HG03571 (cell line): ENCODE data around the gene MTUS2.
A peak's percentile ranks its signal among the peaks of the same experiment; 100 is the strongest.

Source experiments
- ATAC-seq: cut with Tn5 transposase; IDR thresholded peaks from one replicate; pipeline ENCODE4 v1.9.1; 2021; ENCODE audit not compliant: unreplicated experiment

The MTUS2 gene

DNA sequence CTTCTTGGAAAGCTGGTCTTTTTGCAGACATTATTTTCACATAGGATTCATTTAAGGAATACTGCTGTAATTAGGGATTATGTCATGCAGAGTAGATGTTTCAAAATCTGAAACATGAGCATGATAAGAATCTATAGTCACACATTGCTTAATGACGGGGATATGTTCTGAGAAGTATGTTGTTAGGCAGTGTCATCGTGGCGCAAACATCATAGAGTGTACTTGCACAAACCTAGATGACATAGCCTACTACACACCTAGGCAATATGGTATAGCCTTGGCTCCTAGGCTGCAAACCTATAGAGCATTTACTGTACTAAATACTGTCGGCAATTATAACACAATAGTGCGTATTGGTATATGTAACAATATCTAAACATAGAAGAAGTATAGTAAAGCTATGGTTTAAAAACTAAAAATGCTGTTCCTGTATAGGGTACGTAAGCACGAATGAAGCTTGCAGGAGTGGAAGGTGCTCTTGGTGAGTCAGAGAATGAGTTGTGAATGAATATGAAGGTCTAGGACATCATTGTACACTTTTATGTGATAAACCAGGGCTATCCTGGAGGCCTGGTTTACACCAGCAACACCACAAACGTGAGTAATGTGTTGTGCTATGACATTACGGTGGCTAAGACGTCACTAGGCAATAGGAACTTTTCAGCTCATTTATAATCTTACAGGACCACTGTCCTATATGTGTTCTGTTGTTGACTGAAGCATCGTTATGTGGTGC is 283.1 kb downstream of the MTUS2 start:
- no peak for ATAC-seq

DNA sequence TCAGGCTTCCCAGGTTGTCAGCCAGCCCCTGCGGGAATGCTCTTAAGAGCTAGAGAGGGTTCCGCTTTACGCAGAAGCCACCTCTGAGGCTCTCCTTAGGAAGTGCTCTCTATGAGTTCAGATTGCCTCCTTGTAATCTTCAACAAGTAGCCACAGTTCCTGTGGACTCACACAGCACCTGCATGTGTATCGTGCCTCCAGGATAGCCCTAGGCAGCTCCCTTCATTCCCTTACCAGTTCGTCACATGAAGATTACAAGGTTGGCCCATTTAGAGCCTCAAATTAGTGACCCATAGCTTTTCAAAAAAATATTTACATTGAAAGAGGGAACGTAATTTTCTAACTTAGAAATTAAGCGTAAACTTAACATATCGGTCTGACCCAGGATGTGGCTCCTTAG is 284.3 kb downstream of the MTUS2 start:
- no peak for ATAC-seq

DNA sequence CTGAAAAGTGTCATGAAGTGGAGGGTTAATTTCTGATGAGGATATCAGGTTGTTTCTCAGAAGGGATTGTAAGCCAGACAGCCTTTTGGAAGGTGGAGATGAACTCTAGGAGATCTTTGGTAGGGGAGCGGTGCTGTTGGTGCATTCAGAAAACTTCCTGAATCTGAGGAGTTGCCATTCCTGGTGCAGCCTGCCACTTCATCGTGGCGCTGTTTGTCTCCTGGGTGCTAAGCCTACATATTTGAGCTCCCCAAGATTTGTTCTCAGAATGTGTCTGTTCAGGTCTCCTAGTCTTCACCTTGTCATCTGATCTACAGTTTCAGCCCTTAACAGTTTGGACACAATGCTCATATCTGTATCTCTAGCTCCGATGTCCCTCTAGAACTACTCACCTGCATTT is 285.6 kb downstream of the MTUS2 start:
- ATAC-seq, result no peak

DNA sequence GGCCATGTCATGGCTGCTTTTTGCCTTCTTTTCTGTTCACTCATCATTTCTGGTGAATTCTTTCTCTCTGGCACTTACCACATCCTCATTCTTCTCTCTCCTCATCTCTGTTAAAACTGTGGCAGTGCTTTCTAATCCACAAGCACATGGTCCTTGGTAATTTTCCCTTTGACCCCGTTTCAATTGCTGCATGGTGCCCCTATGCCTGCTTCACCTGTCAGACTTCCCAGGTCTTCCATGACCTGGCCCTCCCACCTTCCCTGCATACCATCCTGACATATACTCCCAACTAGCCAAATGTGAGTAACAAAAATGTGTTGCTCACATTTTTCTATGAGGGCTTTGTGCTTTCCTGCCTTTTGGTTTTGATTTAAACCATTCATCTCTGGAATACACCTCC is 286.5 kb downstream of the MTUS2 start:
- ATAC-seq, result no peak

DNA sequence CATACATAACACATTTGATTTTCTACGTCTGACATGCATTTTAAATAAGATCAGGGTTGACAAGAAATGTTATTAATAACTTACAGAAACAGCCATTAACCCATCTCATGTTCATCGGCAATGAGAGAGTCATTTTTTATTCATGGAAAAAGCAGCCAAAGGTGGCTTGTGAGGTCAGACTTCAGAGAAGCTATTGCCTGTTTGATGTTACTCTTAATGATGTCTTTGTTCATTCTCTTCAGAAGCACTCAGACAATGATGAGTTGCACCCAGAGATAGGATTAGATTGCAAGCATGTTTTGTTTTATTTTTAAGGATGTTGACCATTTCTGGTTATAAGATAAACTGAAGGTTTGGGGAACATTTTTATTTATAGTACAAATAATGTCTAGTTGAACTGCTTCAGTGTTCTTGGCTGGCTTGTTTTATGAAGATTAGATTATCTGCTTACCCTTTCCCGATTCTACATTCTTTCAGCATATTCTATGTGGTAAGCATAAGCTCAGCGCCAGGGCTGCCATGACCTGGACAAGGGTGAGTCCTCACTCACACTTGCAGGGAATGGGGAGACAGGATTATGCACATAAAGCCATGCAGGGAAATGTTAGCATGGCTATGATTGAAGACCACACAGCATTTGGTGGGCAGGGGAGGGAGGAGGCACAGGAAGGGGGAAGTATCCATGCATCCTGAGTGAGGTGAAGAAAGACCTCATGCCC is 288.1 kb downstream of the MTUS2 start:
- no peak for ATAC-seq

DNA sequence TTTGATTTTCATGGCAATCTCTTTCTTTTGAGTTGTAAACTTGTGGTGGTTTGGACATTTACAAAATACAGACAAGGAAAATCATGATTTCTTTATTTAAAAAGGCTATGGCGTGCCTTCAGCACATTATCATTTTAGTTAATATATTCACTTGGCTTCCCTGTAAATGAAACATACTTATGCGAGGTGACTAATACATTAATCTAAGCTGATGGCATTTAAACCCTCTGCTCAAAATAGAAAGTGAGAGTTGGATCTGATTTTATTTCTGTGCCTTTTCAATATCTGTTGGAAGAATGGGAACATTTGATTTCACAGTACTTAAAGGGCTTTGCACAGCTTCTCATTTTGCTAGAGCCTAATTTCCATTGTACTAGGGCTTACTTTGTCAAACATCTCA is 289.8 kb downstream of the MTUS2 start:
- no peak for ATAC-seq

DNA sequence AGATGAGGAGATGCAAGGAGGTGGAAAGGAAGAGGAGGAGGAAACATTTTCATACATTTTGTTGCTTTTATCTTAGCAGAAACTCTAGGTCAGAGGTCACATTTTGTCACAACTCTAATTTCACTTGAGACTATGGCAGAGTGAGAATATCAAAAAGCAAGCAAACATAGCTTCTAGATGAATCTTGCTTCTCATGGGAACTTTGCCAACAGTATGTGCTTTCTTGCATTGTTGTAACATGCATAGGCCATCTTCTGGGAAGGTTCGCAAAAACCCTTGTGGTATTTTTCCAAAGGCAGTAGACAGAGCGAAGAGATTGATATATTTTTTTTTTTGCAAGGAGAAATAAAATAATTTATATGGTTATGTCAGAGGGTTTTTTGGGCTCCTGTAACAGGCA is 291.3 kb downstream of the MTUS2 start:
- ATAC-seq, result no peak

DNA sequence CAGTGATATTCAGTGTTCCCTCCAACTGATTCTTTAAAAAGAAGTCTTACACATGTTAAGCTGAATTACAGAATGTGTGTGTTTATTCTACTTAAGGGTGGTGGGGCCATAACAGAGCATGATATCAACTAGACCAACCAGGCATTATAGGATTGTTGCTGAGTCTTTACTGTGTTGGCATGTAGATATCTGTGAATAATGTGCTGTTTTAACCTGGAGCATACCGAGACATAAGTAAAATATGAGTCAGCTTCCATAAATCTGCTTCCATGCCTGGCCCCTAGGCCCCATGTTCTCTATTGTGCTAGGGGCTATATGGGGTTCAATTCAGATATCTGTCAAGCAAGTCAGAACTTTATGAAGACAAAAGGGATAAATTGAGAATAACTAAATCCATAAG is 295.7 kb downstream of the MTUS2 start:
- ATAC-seq, result no peak

DNA sequence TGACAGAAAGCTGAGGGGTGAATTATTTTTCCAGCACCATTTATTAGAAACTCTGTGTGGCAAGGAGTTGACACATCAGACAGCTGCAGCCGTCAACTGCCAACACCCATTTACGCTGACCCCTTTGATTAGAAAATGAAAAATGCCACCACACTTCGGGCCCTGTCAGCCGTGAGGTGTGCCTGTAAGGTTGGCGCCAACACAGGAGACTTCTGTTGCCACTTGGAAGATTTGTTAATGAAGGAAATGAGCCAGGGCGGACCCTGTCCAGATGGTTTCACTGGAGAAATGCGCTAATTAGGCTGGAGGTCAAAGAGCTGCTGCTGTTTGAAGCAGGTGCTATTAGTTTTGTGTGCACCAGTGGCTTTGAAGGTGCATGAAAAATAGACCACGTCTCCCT is 297.5 kb downstream of the MTUS2 start:
- ATAC-seq, result no peak

DNA sequence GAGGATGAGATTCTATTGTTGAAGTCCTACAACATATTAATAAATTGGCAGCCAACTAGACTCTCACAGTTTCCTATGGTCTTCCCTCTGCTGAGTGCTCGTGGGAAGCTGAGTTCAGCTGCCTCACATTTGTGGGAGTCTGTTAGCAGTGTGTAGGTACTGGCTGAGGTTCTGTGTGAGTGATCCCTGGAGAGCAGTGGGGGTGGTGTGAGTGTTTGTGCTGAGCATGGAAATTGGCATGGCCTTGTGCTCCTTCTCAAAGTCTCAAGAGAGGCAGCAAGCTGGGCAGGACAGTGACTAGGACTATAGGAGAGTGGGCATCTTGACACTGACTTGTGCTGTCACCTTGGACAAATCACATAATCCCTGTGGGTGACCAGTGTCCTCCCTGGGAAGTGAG is 298.3 kb downstream of the MTUS2 start:
- no peak for ATAC-seq

DNA sequence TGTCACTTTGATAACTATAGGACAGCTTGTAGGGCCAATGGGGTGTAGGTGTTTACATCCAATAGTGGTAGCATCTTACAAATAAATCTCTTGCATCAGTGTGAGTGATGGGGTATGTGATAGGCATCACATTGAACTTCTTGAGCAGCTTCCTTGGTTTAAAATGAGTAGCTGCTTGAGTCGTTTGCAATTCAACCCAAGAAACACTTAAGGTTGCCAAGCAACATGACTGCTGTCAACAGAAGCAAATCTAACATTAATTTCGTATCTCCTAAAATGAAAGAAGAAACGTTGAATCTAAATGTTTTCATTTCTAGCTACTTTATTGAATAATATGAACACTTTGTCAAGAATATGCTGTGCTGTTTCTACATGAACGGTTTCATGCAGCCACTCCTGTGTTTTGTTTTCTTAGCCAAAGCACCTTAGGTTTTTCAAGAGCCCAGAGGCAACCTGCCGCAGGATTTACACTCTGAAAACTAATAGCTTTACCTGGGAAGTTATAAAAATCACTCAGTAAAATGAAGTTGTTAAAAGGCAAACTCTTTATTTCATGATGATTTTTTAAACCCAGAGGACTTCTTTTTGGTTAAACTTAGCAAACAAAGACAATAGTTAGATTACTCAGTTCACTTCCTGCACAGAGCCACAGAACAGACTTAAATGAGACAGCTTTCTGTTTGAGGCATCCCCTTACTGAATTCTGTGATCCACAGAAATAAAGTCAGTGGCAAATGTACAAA is 305.2 kb downstream of the MTUS2 start:
- ATAC-seq, result peak; percentile 57

DNA sequence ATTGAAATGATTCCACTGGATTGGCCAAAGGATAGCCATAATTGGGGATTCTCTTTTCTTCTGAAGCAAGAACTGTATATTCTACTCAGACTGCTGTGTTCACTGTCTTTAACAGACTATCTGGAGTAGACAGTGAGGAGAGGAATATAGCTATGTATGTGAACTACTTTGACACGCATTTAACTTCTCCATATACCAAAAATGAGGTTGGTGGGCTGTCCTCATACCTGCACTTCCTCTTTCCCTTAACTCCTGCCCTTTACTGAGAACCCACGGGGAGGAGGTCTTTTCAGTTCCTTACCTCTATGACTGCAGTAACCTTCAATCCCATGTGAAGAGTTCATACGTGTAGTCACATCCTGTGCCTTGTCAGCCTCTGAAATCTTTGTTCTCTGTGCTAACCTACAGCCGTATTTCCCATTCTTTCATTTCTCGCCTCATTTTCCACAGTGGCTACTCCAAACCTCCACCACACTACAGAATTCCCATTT is 305.8 kb downstream of the MTUS2 start:
- peak; percentile 70 for ATAC-seq

DNA sequence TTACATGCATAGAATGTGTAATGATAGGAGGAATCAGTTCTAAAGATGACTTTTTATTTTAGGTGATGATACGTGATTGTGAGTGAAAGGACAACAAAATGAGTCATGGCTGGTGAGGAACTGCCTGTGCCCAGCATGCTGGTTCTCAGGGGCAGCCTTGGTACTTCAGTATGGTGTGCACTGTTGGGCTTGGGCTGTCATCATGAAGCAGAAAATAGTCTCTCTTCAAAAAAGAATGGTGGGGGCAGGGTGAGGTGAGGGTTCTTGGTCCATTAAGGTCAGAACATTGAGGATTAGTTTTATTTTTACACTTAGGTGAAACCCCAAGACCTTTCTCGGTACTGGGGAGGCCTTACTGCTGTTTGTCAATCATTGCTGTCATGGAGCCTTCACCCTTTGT is 309.5 kb downstream of the MTUS2 start:
- ATAC-seq, result no peak

DNA sequence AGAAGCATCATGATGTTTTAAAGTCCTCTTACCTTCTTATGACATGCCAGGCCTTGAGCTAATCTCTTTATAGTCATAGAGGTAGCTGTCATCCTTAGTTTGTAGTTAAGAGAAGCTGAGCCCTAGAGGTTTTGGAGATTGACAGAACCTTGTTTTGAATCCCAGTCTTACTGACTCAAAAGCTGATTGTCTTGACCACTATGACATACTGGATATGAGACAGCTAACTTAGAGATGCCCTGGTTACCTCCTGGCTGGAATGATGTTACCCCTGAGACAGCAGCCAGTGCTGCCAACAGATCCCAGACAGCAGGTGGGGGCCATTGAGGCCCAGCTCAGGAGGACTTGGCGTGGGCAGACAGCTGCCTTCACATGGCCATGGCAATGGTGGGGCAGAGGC is 311.0 kb downstream of the MTUS2 start:
- ATAC-seq, result no peak

DNA sequence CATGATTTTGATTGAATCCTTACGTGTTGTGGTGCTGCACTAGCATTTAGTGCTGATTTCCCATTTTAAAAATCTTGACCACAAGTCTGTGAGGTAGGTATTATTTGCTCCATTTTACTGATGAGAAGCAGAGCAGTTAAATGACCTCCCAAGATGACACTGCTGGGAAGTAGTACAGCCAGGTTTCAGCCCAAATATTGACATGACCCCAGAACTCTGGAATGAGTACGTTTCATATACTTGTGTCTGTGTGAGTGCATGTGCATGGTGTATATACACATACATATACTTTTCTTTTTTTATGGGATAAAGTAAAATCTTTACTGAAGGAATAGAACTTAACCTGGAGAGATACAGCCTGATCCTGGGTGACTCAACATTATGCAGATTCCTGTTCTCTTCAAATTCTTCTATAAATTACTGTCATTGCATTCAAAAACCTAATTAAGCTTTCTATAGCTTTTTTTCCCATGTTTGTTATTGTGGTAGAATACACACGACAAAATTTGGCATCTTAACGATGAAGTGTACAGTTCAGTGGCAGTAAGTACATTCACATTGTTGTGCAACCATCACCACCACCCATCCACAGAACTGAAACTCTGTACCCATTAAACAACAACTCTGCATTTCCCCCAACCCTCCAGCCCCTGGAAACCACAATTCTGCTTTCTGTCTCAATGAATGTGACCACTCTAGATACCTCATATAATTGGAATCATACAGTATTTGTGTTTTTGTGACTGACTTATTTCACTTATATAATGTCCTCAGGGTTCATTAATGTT is 311.9 kb downstream of the MTUS2 start:
- ATAC-seq, result no peak

DNA sequence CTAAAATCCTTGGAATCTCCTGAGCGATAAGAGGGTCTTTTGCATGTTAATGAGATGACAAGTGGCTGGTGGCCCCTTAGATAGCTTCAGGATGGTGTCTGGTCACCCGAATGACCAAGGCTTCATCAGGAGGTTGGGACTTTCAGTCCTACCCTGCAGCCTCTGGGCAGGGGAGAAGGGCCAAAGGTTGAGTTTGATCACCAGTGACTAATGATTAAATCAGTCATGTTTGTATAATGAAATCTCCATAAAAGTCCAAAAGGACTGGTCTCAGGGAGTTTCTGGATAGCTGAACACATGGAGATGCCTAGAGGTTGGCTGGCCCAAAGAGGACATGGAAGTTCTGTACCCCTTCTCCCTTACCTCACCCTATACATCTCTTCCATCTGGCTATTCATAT is 316.2 kb downstream of the MTUS2 start:
- no peak for ATAC-seq

DNA sequence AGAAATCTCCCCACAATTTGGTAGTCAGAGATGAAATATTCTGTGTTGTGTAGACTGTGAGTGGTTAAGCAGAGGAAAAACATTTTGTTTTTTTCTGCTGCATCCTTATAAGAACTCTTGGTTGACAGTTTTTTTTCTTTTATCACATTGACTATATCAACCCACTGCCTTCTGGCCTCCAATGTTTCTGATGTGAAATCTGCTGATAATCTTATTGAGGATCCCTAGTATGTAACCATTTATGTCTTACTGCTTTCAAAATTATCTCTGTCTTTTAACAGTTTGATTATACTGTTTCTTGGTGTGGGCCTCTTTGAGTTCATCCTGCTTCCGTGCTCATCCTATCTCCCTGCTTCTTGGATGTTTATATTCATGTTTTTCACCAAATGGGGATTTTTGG is 316.9 kb downstream of the MTUS2 start:
- no peak for ATAC-seq

DNA sequence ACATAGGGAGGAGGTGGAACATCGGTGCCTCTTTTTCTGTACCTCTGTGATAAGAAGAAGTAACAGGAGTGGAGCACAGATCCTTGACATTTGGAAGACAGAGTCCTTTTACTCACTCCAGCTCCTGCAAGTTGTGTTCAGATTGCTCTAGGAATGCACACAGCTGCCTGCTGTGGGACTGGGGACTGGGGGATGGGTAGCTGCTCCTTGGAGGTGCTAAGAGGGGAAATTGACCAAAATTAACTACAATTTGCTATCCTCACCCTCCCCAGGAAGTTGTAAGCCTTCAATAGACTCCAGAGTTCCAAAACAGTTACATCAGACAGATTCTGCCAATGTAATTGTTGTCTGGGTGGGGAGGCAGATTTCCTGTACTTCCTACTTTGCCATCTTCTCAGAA is 317.9 kb downstream of the MTUS2 start:
- ATAC-seq, result no peak

DNA sequence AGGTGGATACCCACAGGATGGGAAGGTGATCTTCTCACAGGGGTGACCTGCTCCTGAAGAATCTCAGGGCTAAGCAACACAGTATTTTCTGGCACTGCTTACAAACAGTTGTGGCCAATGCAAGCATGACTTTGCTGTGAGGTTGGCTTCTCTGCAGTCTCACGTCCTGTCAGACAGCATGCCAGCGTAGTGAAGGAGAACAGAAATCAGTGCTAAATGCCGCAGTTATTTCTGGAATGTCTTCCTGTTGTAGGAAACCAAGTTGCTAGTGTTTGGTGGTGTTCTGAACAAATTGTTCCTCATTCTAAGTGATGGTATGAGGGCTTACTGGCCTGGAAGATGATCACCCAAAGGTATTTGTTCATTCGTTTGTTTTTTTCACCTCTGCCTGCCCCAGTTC is 320.1 kb downstream of the MTUS2 start:
- no peak for ATAC-seq

DNA sequence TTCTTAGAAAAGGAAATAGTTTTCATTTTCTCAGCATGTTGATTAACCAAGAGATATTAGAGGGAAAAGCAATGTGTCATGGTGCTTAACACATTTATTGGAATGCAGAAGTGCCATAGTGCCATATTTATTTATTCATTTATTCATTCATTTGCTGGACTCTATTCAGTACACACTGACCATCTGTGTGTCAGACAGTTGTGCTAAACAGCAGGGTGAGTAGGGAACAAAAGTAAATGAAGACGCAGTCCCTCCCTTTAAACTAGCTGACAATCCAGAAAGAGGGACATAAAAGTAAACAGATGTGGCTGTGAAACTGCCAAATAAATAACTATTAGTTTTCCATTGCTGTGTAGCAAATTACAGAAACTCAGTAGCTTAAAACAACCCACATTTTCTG is 323.7 kb downstream of the MTUS2 start:
- no peak for ATAC-seq

DNA sequence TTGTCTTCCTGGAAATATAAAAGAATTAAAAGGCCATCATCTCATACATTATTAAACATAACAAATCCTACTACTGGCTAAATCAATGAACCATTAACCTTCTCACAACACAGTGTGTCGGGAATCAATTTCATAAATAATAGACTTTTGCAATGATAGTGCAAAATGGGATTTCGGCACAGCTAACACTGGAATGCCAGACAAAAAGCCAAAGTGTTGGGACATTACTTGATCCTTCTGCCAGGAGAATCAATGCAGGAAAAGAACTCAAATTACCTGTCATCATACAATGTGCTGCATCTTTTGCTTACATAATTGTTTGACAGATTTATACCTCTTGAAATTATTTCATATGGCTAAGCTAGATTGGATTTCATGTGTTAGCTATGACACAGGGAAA is 334.3 kb downstream of the MTUS2 start:
- ATAC-seq, result no peak
